Measurements from ENCODE around the gene ZNF804A. TPM values are rescaled to one million over a fixed set of nuclear protein-coding genes. Genes with fewer than 3 reads are reported as not detected.

Gene ZNF804A
- total and polyA plus RNA-seq, 2 of the 8 experiments (the other 6 are each of a cell fraction or from before 2014, with no cell fraction given), result 0.02 TPM; not detected in 1

- H3K9ac ChIP-seq (replicated peaks in 1 of 4; ENCODE audit: extremely low read depth in 1 of 4, low read depth in 3 of 4, low read length in 3 of 4), result no peak overlapping the region
- H4K5ac ChIP-seq (ENCODE audit: insufficient read length, low read depth, low read length), result no peak overlapping the region
- no peak overlapping the region for H3K56ac ChIP-seq (replicated peaks; ENCODE audit: insufficient read length, low read depth, low read length)
- no peak overlapping the region for H3K4me2 ChIP-seq (ENCODE audit: insufficient read depth in 1 of 2, low read depth in 2 of 2, low read length in 2 of 2)
- ChIA-PET CTCF (ENCODE audit: partially characterized antibody) (no interaction called here), POLR2A (ENCODE audit: partially characterized antibody) (no interaction called here)
- no peaks in the 10 kb centered on the region for H3K23me2 ChIP-seq (ENCODE audit: low read depth, low read length)
- H3K27ac ChIP-seq (ENCODE audit: low read depth, low read length), result no peak overlapping the region
- no peak overlapping the region for H3K18ac ChIP-seq (ENCODE audit: extremely low read depth, low read length)
- no peak overlapping the region for H3K23ac ChIP-seq (ENCODE audit: insufficient read length)
- H3K79me2 ChIP-seq (ENCODE audit: control insufficient read depth in 1 of 2, insufficient read depth in 2 of 2, low read length in 2 of 2), result no peaks in the 10 kb centered on the region
- no peaks in the 10 kb centered on the region for H4K20me1 ChIP-seq (replicated peaks in 1 of 2; ENCODE audit: control insufficient read depth in 1 of 2, insufficient read depth in 2 of 2, low read length in 2 of 2)
- H2BK12ac ChIP-seq (ENCODE audit: low read depth, low read length), result no peak overlapping the region
- no peak overlapping the region for H4K91ac ChIP-seq (replicated peaks; ENCODE audit: insufficient read length, low read length)
- H3K4me1 ChIP-seq (replicated peaks in 1 of 4; ENCODE audit: control insufficient read depth in 3 of 4, insufficient read depth in 4 of 4, low read length in 3 of 4), result no peaks in the 10 kb centered on the region
- no peak overlapping the region for H3K14ac ChIP-seq (ENCODE audit: insufficient read length)
- H4K8ac ChIP-seq (ENCODE audit: extremely low read depth, insufficient read depth, low read length), result no peak overlapping the region
- no peak for DNase-seq (ENCODE audit: low read depth in 1 of 2, low spot score in 2 of 2)
- no peak overlapping the region for H3K4me3 ChIP-seq (ENCODE audit: extremely low read depth in 1 of 4, insufficient read depth in 2 of 4, low read depth in 3 of 4, low read length in 4 of 4)
- no peaks in the 10 kb centered on the region for H3K79me1 ChIP-seq (ENCODE audit: low read depth, low read length)
- H2BK5ac ChIP-seq (ENCODE audit: low read depth, low read length), result no peak overlapping the region
- H3K9me3 ChIP-seq (ENCODE audit: insufficient read depth in 2 of 2, low read depth in 1 of 2, low read length in 1 of 2), result no peaks in the 10 kb centered on the region
- no peak overlapping the region for H2BK120ac ChIP-seq (replicated peaks; ENCODE audit: low read depth, low read length)
- no peak for FAIRE-seq
- no peaks in the 10 kb centered on the region for H3K36me3 ChIP-seq (ENCODE audit: control insufficient read depth in 2 of 4, insufficient read depth in 4 of 4, low read length in 3 of 4)
- no peak overlapping the region for H3K4ac ChIP-seq (replicated peaks; ENCODE audit: insufficient read length, low read depth, low read length)
- H2BK15ac ChIP-seq (ENCODE audit: low read length), result no peak overlapping the region
- no peak overlapping the region for H2AK5ac ChIP-seq (ENCODE audit: low read depth, low read length)
- WGBS, 2 experiments (ENCODE audit: extremely low coverage in 1 of 2, insufficient coverage in 1 of 2, insufficient read length in 1 of 2, insufficient replicate concordance in 2 of 2, low coverage in 1 of 2, low lambda C conversion rate in 2 of 2, missing lambda C conversion rate in 1 of 2), result 88% methylated on average over 3 of the region's 3 CpGs; no CpG with 5 or more reads in 1 of the 2 experiments
- no peaks in the 10 kb centered on the region for H3K27me3 ChIP-seq (replicated peaks in 1 of 4; ENCODE audit: control insufficient read depth in 3 of 4, extremely low read depth in 1 of 4, insufficient read depth in 3 of 4, low read length in 3 of 4)
- TF ChIP-seq HDAC6 (IDR thresholded peaks at IDR 0.05; ENCODE audit: low read depth, low read length) (no peak), EZH2 (IDR thresholded peaks at IDR 0.05; ENCODE audit: low read depth, low read length, severe bottlenecking) (no peak)
- no peak overlapping the region for H2BK20ac ChIP-seq (ENCODE audit: low read length)
- H2AFZ ChIP-seq (ENCODE audit: low read length), result no peak overlapping the region
These were observed 93.9 kb downstream of the ZNF804A start for GRCh38 chr2:184692141-184692734.

Data from H1 (cell line).